ENCODE data around the gene KRTAP5-5.
"Not testable (repeated sequence)": the region's sequence is repeated elsewhere in the genome, so short reads cannot be mapped to it uniquely, and the experiment has no call there.

KRTAP5-5 gene

GRCh38 chr11:1655168-1656060 lies 25.8 kb downstream of the KRTAP5-5 start:
- no peak for DNase-seq (ENCODE audit: low read depth in 2 of 2, low spot score in 1 of 2)

- DNase-seq (ENCODE audit: low read depth in 2 of 2, low spot score in 1 of 2): no peak
Measured at GRCh38 chr11:1656061-1656441, 26.5 kb downstream of the KRTAP5-5 start.

GRCh38 chr11:1656670-1657069 lies 27.1 kb downstream of the KRTAP5-5 start:
- no peak for DNase-seq (ENCODE audit: low read depth in 2 of 2, low spot score in 1 of 2)

DNA sequence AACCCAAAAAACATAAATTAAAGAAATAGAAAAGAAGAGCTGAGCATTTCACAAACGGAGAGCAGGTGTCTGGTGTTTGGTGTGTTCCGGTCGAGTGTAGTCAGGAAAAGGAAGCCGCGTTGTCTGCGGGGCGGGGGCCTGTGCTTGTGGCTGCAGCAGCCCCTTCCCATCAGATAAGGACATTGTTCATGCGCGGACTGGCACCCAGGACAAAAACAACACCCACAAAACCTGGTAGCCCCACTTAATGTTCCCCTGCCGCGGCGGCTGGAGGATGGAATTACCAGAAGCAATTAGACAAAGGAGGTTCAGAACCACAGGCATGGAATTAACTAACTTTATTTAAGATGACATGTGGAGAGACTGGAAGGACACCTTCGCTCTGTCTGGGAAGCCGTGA lies 29.9 kb downstream of the KRTAP5-5 start:
- DNase-seq (ENCODE audit: low read depth in 2 of 2, low spot score in 1 of 2): no peak

- DNase-seq (ENCODE audit: low read depth in 2 of 2, low spot score in 1 of 2): no peak
Measured at GRCh38 chr11:1660111-1660867, 30.7 kb downstream of the KRTAP5-5 start.

GRCh38 chr11:1661454-1662269 lies 32.1 kb downstream of the KRTAP5-5 start:
- DNase-seq (ENCODE audit: low read depth in 2 of 2, low spot score in 1 of 2): not testable (repeated sequence)

DNA sequence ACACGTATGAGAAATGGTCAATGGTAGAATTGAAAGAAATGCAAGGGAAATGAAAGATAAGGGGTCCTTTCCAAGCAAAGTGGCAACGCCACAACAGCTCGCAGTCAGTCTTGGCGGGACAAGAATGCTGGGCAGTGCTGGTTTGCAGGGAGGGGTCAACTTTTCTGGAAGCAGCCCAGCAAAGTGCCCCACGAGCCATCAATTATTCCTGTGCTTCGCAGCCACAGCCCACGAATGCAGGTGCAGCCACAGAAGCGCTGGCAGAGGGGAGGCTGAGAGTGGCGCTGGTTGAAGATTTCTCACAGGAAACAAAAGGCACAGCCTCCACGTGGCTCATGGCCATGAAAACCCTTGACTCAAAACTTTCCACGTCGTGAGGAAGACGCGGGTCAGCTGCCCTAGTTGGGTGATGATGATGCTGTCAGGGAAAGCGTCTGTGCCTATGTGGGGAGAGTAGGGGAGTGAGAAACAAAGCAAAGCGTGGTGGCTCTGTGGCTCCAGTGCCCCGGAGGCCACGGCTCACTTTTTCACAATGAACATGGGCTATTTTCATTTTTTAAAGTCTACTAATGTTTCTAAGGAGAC lies 33.2 kb downstream of the KRTAP5-5 start:
- DNase-seq (ENCODE audit: low read depth in 2 of 2, low spot score in 1 of 2): not testable (repeated sequence)

DNA sequence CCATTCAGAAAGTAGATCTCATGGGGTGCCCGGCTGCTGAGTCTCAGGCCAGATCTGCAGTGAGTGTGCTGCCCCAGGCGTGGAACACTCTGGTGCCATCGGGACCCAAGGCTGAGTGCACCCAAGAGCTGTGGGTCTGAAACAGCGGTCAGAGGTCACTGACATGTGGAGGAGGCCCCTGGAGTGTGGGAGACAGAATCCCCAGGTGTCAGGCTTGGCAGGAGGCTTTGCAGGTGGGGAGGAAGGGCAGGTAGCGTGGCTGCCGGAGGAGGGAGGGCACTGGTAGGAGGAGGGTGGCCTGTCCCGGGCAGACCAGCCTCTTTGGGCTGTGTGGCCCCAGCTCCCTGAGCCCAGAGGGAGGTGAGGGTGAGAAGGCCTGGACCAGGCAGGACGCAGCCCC lies 35.7 kb downstream of the KRTAP5-5 start:
- no peak for DNase-seq (ENCODE audit: low read depth in 2 of 2, low spot score in 1 of 2)

DNA sequence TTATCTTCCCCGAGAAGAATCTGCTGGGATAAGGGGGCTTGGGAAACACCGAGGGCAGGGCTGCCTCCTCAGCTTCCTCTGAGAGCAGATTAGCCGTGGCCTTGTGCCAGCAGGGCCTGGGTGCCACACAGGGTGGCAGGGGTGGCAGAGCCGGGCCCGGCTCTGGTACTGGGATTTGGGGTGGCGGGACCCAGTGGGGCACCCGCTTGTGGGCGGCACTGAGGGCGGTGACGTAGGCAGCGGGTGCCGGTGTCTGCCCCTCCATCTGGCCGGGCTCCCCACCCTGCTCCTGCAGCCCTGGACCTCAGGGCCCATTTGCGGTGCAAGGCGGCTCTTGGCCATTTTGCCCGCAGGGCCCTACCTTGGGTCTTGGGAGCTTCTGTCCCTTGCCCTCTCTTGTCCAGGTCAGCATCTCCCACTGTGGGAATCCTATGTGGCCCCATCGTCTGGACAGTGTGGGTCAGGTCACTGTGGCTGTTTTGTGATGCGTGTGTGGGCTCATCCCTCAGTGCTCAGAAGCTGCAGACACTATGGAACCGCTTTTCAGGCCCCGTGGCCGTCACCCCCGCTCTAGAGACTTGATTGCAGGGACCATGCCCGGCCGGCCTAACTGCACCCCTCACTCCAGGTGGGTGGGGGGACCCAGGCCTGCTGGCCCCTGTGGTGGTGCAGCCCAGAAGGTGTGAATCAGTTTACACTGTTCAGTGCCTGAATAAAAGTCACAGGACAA lies 37.7 kb downstream of the KRTAP5-5 start:
- no peak for DNase-seq (ENCODE audit: low read depth in 2 of 2, low spot score in 1 of 2)

GRCh38 chr11:1667906-1668305 lies 38.3 kb downstream of the KRTAP5-5 start:
- DNase-seq (ENCODE audit: low read depth in 2 of 2, low spot score in 1 of 2): no peak

GRCh38 chr11:1668911-1669473 lies 39.4 kb downstream of the KRTAP5-5 start:
- no peak for DNase-seq (ENCODE audit: low read depth in 2 of 2, low spot score in 1 of 2)

DNA sequence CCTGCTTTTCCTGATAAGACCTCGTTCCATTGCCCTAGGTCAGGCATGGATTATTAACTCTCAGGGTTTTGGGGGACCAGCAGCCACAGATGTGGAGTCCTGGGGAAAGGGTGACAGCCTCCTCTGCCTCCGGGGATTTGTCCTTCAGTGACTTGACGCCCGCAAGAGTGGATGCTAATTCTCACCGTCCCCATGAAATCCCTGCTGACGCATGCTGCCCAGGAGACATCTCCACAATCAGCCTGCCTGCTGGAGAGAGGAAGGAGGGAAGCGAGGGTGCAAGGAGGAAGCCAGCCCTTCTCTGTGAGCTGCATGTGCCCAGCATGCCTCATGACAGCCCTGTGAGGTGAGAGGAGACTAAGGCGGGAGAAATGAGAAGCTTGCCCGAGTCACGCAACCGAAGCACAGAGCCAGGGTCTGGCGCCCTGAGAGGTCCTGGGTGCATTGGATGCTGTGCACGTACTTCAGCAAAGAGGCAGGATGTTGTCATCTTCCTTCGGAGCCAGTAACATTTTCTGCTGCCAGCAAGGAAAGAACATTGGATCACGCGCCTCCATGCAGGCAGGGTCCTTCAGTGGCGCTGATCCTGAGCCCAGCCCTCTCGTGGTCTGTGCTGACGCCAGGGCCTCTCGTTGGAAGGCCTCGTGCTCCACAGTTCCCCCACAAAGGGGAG lies 40.1 kb downstream of the KRTAP5-5 start:
- DNase-seq (ENCODE audit: low read depth in 2 of 2, low spot score in 1 of 2): no peak

DNA sequence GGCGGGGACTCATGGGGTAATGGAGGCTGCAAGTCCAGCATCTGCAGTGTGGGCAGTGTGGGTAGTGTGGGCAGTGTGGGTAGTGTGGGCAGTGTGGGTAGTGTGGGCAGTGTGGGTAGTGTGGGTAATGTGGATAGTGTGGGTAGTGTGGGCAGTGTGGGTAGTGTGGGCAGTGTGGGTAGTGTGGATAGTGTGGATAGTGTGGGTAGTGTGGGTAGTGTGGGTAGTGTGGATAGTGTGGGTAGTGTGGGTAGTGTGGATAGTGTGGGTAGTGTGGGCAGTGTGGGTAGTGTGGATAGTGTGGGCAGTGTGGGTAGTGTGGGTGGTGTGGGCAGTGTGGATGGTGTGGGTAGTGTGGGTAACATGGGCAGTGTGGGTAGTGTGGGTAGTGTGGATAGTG lies 40.9 kb downstream of the KRTAP5-5 start:
- DNase-seq (ENCODE audit: low read depth in 2 of 2, low spot score in 1 of 2): not testable (repeated sequence)

- no peak for DNase-seq (ENCODE audit: low read depth in 2 of 2, low spot score in 1 of 2)
Measured at GRCh38 chr11:1670905-1671371, 41.4 kb downstream of the KRTAP5-5 start.

GRCh38 chr11:1671658-1672057 lies 42.1 kb downstream of the KRTAP5-5 start:
- DNase-seq (ENCODE audit: low read depth in 2 of 2, low spot score in 1 of 2): no peak

DNA sequence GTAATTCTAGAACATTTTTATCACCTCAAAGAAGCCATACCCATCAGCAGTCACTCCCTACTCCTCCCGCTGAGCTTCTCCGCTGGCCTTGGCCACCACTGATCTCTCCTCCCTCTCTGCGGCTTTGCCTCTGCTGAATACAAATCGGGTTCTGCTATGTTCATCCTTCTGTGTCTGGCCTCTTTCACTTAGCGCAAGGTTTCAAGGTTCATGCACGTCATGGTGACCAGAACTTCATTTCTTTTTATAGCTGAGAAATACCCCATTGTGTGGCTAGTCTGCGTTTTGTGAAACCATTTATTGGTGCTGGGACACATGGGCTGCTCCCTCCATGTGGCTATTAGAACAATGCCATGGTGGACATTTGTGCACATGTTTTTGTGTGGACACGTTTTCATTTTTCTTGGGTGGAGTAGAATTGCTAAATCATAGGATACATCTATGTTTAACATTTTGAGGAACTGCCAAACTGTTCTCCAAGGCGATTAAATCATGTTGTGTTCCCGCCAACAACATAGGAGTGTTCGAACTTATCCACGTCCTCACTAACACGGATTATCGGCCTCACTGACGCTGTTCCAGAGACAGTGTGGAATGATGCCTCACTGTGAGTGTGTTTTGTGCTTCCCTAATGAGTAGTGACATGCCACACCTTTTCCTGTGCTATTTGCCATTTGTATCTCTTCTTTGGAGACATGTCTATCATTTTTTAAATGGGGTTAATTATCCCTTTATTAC lies 43.2 kb downstream of the KRTAP5-5 start:
- no peak for DNase-seq (ENCODE audit: low read depth in 2 of 2, low spot score in 1 of 2)

GRCh38 chr11:1673446-1674172 lies 44.0 kb downstream of the KRTAP5-5 start:
- DNase-seq (ENCODE audit: low read depth in 2 of 2, low spot score in 1 of 2): no peak

Data from stimulated activated CD8-positive, alpha-beta memory T cell treated with anti-CD3 and anti-CD28 coated beads, Interleukin-4, amount 100 ng/mL, for 4 hours (primary cell).